Glomerular endothelial cell (primary cell): ENCODE measurements around the gene KLF11. TPM values are rescaled to one million over a fixed set of nuclear protein-coding genes. Genes with fewer than 3 reads are reported as not detected.
A peak's percentile ranks its signal among the peaks of the same experiment; 100 is the strongest.

Experiments used
- DNase-seq: peaks from one replicate; pipeline ENCODE4 v3.0.0-alpha.2; 2011; ENCODE audit warnings: low read depth, low spot score; ENCODE audit errors: extremely low read depth
- total RNA-seq: library from RNA; depleted of rRNA; stranded (reverse); fragments of >200 nt; gene quantifications from 2 replicates; pipeline ENCODE4 v1.2.3, GENCODE V29; 2015

Gene KLF11
- total RNA-seq, 1 donor from 2014 or later = 6.6 TPM

GRCh38 chr2:10061221-10061925 is 18.0 kb downstream of the KLF11 start:
- DNase-seq = no peak

- DNase-seq = no peak
Measured at GRCh38 chr2:10062931-10063365, 19.6 kb downstream of the KLF11 start.

DNA sequence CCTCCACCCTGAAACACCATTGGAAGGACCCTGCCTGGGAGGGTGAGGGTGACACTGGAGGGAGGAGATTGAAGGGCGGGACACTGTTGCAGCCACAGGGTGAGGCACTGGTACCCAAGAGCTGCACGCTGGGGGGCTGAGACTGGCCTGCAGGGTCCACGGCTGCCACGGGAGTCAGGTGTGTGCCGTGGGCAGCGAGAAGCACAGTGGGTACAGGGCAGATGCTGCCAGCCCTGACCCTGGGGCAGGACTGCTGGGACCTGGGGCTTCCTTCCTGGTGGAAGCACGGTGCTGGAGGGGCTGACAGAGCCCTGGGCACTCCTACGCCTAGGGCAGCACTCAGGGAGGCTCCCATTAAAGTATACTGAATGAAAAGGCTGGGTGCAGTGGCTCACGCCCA is 20.2 kb downstream of the KLF11 start:
- no peak for DNase-seq

DNA sequence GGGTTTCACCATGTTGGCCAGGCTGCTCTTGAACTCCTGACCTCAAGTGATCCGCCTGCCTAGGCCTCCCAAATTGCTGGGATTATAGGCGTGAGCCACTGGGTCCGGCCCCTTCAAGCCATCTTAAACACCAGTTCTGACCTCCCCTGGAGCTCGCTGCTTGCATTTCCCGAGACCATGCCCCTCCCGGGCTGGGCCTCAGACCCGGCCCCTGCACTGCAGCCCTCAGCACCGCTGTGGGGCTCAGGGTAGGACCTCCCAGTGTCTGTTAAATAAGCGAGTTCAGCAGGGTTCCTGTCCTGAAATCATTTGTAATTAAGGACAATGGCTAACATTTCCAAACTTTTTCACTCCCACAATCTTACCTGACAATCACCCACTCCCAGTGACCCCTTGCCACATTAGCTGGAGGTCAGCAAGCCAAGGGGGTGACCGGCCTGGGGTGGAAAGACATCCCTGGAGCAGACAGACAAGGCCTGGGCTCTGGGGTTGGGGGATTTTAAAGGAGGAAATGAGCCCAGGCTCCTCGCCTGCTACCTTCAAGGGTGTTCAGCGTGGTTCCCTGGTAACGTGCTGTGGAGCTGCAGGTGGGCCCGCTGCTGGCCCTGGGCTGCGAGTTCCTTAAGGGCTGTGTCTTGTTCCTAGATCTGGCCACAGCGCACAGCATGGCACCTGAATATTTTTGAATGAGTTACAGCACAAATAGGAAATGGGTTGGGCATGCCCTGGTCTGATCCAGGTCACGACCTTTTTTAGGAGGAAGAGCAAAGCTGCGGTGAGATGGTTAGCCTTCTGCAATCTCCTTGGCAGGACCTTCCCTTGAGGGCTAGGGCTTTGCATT is 21.8 kb downstream of the KLF11 start:
- DNase-seq = no peak

DNA sequence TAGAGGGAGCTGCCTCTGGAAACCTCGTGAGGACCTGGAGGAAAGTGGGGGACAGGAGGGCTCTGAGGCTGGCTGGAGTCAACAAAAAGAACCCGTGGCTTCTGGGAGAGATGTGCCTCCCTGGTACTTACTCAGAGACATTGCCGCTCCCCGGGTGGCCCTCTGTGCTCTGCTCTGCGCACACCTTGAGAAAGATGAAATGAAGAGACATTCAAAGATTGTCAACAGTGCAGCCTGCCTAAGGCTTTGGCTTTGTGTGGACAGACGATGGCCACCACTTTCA is 22.4 kb downstream of the KLF11 start:
- DNase-seq = no peak

GRCh38 chr2:10067330-10067729 is 24.0 kb downstream of the KLF11 start:
- no peak for DNase-seq

- no peak for DNase-seq
Measured at GRCh38 chr2:10067881-10068280, 24.5 kb downstream of the KLF11 start.

DNA sequence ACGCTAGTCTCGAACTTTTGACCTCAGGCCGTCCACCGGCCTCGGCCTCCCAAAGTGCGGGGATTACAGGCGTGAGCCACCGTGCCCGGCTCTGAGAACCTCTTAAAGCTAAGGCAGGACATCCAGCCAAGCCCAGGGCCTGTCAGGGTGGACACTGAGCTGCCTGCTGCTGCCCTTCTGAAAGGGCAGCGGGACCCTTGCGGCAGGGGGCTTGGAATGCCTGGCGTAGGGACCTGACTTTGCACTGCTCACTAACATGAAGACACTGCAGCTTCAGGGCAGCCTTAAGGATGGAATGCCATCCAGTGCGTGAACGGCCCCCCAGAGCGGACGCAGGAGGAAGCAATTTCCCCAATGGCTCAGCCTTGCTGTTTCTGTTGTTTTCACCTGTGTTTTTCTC is 27.8 kb downstream of the KLF11 start:
- no peak for DNase-seq

- no peak for DNase-seq
Measured at GRCh38 chr2:10071595-10071994, 28.2 kb downstream of the KLF11 start.

DNA sequence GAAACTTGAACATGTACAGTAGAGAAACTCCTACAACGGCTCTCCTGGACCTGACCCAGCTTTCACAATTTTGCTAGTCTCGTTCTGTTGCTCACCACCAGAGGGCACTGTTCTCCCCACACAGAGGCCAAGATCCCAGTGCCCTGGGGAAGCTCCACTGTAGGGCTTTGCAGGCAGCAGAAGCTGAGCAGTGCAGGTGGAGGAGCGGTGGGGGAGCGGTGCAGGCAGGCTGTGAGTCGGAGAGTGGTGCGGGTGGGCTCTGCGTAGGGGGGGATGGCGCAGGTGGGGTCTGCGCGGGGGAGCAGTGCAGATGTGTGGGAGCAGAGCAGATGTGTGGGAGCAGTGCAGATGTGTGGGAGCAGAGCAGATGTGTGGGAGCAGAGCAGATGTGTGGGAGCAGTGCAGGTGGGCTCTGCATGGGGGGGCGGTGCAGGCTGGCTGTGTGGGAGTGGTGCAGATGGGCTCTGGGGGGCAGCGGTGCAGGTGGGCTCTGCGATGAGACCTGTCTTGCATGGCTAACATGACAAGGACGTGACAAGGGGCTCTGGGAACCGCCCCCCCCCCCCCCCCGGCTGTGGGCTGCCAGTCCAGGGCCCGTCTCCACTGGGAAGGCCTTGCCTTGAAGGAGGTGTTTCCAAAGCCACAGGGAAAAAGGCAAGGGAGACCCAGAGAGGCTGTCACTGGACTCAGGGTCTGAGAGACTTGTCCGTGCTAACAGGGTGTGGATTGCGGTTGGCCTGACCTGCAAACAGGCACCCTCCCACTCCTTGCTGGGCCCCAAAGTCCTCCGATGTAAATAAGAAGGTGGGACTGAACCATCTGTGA is 29.5 kb downstream of the KLF11 start:
- peak; percentile 44 for DNase-seq

DNA sequence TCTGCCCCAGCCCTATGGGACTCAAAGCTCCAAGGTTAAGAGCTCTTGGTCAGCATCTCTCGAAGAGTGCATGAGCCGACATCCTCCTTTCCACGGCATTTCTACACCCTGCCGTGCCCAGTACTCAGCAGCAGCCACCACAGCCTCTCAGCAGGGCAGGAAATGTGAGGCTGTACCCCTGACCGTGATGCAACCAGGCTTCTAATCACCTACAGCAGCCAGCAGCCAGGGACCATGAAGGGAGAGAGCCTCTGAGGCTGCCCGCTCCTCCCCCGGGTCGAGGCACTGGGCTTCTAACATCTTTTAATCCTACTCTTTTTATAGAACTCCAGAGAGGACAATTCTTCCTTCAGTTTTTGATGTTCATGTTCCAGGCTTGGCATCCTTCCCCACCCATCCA is 30.4 kb downstream of the KLF11 start:
- no peak for DNase-seq

DNA sequence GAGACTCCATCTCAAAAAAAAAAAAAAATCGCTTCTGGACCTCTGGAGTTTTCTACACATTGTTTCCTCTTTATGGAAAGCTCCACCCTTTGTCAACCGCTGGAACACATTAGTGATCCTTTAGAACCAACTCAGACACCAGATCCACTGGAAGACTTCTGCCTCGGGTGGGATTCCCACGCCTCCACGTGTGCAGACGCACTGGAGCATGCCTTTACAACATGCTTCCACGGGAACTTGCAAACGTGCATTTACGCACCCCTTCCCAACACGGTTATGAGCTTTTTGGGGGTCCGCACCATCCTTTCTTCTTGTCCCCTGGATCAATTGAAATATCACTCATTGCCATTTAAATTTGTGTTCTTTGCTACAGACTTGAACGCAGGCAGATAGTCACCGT is 31.8 kb downstream of the KLF11 start:
- no peak for DNase-seq

DNA sequence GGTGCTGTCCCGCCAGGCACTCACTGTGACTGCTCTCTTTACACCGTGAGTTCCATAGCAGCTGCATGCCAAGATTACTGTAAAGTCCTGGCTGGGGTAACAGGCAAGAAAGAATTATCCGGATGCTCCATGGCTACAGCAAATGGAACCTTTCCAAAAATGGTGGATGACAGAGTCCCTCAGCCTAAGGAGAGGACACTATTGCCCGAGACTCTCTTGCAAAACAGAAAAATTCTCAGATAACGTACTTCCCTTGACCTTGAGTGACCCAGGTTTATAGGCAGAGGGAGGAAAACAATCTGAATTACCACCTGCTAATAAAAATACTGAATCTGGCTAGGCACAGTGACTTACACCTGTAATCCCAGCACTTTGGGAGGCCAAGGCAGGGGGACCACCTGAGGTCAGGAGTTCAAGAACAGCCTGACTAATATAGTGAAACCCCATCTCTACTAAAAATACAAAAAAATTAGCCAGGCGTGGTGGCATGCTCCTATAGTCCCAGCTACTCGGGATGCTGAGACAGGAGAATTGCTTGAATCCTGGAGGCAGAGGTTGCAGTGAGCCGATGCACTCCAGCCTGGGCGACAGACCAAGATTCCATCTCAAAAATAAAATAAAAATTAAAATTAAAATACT is 32.3 kb downstream of the KLF11 start:
- DNase-seq = no peak

DNA sequence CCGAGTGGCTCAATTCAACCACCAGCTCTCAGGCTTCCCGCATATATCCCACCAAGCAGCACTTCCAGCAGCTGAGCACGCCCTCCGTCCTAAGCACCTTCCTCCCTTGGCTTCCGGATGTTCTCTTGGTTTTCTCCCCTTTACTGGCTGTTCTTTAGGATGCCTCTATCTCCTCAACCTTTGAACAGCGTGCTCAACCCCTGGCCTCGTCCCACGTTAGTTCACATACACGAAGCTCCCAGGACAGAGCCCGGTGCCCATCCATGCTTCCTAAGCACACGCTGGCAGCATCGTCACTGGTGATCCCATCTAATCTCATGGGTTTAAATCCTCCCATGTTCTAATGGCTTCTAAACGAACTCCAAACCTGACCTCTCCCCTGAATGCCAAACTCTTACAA is 33.2 kb downstream of the KLF11 start:
- no peak for DNase-seq

GRCh38 chr2:10076988-10077527 is 33.7 kb downstream of the KLF11 start:
- no peak for DNase-seq

DNA sequence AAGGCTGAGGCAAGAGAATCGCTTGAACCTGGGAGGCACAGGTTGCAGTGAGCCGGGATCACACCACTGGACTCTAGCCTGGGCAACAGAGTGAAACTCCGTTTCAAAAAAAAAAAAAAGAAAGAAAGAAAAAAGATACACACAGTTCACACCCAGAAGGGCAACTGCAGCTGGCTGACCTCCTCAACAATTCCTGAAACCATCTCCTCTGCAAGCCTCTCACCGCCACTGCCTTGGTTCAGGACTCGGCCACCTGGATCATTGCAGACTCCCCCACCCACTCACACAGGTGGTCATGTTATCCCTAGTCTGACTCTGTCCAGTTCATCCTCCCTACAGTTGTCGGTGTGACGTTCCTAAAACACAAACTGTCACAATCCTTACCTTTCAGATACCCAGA is 34.7 kb downstream of the KLF11 start:
- DNase-seq = no peak

DNA sequence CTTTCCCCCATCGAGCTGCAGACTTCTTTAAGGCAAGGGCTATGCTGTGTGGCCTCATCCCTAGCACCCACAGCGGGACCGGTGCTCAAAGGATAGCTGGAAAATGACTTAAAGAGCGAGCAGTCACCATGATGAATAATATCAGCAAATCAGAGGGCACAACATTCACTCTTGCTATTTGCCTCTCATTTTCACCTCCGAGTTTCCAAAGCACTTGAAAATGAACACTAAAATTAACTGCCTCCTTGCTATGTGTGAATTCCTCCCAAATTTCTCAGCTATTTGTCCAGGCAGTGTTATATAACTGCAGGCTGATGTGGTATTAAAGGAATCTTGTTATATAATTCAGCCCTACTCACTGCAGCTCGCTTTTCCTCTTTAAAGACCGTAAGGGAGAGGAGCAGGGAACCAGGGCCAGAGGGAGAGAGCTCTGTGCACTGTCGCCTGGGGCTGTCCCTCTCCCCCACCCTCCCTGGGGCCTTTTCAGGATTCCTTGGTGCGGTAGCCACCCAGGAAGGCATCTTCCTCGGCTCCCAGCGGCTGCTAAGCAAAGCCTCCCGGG is 35.4 kb downstream of the KLF11 start:
- no peak for DNase-seq

DNA sequence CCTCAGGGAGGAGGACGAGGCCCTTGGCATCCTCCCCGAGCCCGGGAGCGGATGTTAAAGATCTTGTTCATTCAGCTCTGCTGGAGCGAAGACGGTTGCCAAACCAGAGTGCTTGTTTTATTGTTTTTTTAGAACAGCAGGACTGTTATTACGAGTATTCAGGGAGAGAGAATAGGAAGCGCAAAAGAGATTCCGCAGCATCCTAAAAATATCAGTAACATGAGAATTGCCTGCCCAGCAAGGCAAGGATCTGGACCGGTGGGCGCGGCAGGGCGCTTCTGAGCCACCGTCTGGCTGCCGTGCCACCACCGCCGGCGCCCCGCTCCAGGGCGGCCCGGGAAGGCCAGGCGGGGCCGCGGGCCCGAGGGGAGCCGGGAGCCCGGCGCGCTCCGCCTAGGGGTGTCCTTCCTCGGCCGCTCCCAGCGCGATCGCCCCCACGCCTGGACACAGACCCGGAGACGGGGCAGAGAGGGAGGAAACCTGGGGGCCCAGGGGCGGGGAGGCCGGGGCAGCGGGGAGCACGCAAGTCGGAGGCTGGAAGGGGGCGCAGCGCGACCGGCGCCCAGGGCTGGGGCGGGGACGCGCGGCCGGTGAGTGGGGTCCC is 36.0 kb downstream of the KLF11 start:
- no peak for DNase-seq

GRCh38 chr2:10079870-10080535 is 36.7 kb downstream of the KLF11 start, which contains the start of gene CYS1:
TSS of gene CYS1 (minus strand) at chr2:10080411. CDS start at chr2:10080223, 188 bp downstream.
- DNase-seq = no peak
